Loucy (cell line): ENCODE results near the gene SLC5A1.

Experiments
- H2AFZ ChIP-seq: fragments of 200-600 bp; sonication (generic); 2 replicates; pipeline ENCODE4 v1.6.0; 2016; ENCODE audit warnings: antibody characterized with exemption, mild to moderate bottlenecking, low read length, moderate library complexity
- H3F3A ChIP-seq: fragments of 200-600 bp; 2 replicates; pipeline ENCODE4 v1.6.0; 2016; ENCODE audit warnings: antibody characterized with exemption, low read depth, mild to moderate bottlenecking
- H3K27me3 ChIP-seq: fragments of 200-600 bp; sonication (generic); 2 replicates; pipeline ENCODE4 v1.6.1; 2014; ENCODE audit warnings: low read length, mild to moderate bottlenecking; ENCODE audit not compliant: insufficient read depth, poor library complexity, severe bottlenecking
- H3K36me3 ChIP-seq: fragments of 200-600 bp; sonication (generic); 2 replicates; pipeline ENCODE4 v1.6.1; 2016; ENCODE audit warnings: low read length; ENCODE audit not compliant: insufficient read depth
- H3K4me1 ChIP-seq: fragments of 200-600 bp; sonication (generic); 2 replicates; pipeline ENCODE4 v1.5.1; 2014; ENCODE audit warnings: low read length, mild to moderate bottlenecking; ENCODE audit not compliant: insufficient read depth, poor library complexity, severe bottlenecking
- H3K4me2 ChIP-seq: fragments of 200-600 bp; sonication (generic); 2 replicates; pipeline ENCODE4 v1.6.0; 2014; ENCODE audit warnings: antibody characterized with exemption, low read length, low read depth, mild to moderate bottlenecking; ENCODE audit not compliant: poor library complexity, severe bottlenecking
- H3K4me3 ChIP-seq: fragments of 200-600 bp; sonication (generic); 2 replicates; pipeline ENCODE4 v1.5.1; 2014; ENCODE audit warnings: low read length, mild to moderate bottlenecking, mixed read lengths; ENCODE audit not compliant: poor library complexity, severe bottlenecking
- H3K79me2 ChIP-seq: fragments of 200-600 bp; sonication (generic); 2 replicates; pipeline ENCODE4 v1.6.1; 2014; ENCODE audit warnings: low read length; ENCODE audit not compliant: insufficient read depth
- H3K9ac ChIP-seq: fragments of 200-600 bp; sonication (generic); 2 replicates; pipeline ENCODE4 v1.6.0; 2014; ENCODE audit warnings: mild to moderate bottlenecking, low read depth, low read length, moderate library complexity; ENCODE audit not compliant: poor library complexity, severe bottlenecking
- H3K9me2 ChIP-seq: fragments of 200-600 bp; sonication (generic); replicated peaks from 2 replicates; pipeline ENCODE4 v1.6.1; 2016; ENCODE audit warnings: low read depth, low read length, mixed read lengths
- H3K9me3 ChIP-seq: fragments of 200-600 bp; sonication (generic); 2 replicates; pipeline ENCODE4 v1.6.1; 2014; ENCODE audit warnings: mild to moderate bottlenecking, antibody characterized with exemption, low read length, low read depth; ENCODE audit not compliant: insufficient read depth
- H4K20me1 ChIP-seq: fragments of 200-600 bp; sonication (generic); 2 replicates; pipeline ENCODE4 v1.6.0; 2014; ENCODE audit warnings: antibody characterized with exemption, low read length, mild to moderate bottlenecking; ENCODE audit not compliant: insufficient read depth, poor library complexity, severe bottlenecking
- EZH2phosphoT487 ChIP-seq: fragments of 200-600 bp; IDR thresholded peaks from 2 replicates; pipeline ENCODE4 v1.6.1; 2018; ENCODE audit warnings: antibody characterized with exemption, mild to moderate bottlenecking, moderate library complexity, borderline replicate concordance
- TF ChIP-seq, protein P1 (sequence below): fragments of 200-600 bp; sonication (generic); conservative IDR thresholded peaks from 2 replicates; pipeline ENCODE4 v1.5.1; 2014; ENCODE audit warnings: mild to moderate bottlenecking, antibody characterized with exemption, low read length

Gene SLC5A1

DNA sequence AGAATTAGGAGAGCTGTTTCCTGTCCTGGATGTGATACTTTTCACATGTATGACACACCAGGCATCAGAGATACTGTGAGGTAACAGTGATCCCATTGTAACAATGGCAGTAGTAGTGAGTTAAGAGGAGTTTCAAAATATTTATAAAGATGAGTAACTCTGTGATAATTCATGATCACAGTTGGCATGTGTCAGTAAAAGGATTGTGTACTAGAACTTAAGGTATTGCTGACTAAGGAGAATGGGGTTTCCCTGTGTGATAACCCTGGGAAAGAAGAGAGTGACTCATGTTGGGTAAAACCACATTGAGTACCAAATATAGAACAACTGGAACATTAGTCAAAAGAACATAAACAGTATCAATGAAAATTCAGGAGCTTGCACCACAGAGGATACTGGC, 22.9 kb upstream of the SLC5A1 start:
- Histone ChIP-seq H3K4me2 (no peak overlapping the region), H3F3A (no peaks in the 10 kb centered on the region), H2AFZ (no peak overlapping the region), H3K36me3 (no peaks in the 10 kb centered on the region), H3K9ac (no peak overlapping the region), H3K79me2 (no peaks in the 10 kb centered on the region), H3K4me3 (no peak overlapping the region), H3K27me3 (no peaks in the 10 kb centered on the region), H4K20me1 (no peaks in the 10 kb centered on the region), H3K4me1 (no peaks in the 10 kb centered on the region), H3K9me3 (no peaks in the 10 kb centered on the region), H3K9me2 (no peaks in the 10 kb centered on the region)
- TF ChIP-seq, protein P1, sequence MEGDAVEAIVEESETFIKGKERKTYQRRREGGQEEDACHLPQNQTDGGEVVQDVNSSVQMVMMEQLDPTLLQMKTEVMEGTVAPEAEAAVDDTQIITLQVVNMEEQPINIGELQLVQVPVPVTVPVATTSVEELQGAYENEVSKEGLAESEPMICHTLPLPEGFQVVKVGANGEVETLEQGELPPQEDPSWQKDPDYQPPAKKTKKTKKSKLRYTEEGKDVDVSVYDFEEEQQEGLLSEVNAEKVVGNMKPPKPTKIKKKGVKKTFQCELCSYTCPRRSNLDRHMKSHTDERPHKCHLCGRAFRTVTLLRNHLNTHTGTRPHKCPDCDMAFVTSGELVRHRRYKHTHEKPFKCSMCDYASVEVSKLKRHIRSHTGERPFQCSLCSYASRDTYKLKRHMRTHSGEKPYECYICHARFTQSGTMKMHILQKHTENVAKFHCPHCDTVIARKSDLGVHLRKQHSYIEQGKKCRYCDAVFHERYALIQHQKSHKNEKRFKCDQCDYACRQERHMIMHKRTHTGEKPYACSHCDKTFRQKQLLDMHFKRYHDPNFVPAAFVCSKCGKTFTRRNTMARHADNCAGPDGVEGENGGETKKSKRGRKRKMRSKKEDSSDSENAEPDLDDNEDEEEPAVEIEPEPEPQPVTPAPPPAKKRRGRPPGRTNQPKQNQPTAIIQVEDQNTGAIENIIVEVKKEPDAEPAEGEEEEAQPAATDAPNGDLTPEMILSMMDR, result no peak
- TF ChIP-seq EZH2phosphoT487, result no peak

DNA sequence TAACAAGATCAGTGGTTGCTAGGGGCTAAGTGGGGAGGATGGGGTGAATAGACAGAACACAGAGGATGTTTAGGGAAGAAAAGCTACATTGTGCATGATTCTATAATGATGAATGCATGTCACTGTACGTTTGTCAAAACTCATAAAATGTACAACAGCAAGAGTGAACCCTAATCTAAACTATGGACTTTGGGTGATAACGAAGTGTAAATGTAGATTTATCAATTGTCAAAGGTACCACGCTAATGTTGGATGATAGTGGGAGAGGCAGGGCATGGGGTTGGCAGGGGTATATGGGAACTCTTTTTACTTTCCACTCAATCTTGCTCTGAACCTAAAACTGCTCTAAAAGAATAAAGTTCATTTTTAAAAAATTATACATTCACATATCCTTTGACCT, 21.3 kb upstream of the SLC5A1 start:
- no peaks in the 10 kb centered on the region for H3K79me2 ChIP-seq
- H3K4me1 ChIP-seq, result no peaks in the 10 kb centered on the region
- H3K36me3 ChIP-seq, result no peaks in the 10 kb centered on the region
- no peaks in the 10 kb centered on the region for H3K9me3 ChIP-seq
- H2AFZ ChIP-seq, result no peak overlapping the region
- no peaks in the 10 kb centered on the region for H4K20me1 ChIP-seq
- TF ChIP-seq, protein P1, result no peak
- TF ChIP-seq EZH2phosphoT487, result no peak
- no peaks in the 10 kb centered on the region for H3K9me2 ChIP-seq
- H3K4me2 ChIP-seq, result no peak overlapping the region
- no peak overlapping the region for H3K9ac ChIP-seq
- no peak overlapping the region for H3K4me3 ChIP-seq
- H3K27me3 ChIP-seq, result no peaks in the 10 kb centered on the region
- no peaks in the 10 kb centered on the region for H3F3A ChIP-seq

DNA sequence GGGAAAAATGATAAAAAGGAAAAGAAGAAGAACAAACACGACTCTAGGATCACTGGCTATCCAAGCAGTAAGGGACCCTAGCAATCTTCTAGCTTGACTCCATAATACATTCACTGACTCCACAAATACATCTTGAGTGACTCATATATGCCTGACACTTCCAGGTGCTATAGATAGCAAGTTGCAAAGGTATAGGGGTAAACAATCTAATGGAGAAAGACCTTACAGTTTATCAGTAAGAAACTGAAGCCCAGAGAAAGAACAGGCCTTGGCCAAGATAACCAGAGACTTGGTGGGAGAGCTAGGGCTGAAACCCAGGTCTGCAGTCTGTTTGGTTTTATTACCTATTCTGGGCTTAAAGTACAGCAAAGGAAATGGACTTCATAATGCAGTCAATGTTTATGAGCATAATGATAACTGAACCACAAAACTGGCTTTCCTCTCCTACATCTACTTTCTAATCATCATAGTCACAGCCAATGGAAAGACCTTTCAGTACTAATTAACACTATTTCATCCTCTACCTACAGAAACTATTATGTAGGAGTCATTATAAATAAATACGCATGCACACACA, 19.7 kb upstream of the SLC5A1 start:
- Histone ChIP-seq H2AFZ (no peak overlapping the region), H3K4me3 (no peak overlapping the region), H3K9me2 (no peaks in the 10 kb centered on the region), H3K27me3 (no peaks in the 10 kb centered on the region), H3K9ac (no peak overlapping the region), H3K9me3 (no peaks in the 10 kb centered on the region), H3K4me1 (no peaks in the 10 kb centered on the region), H3F3A (no peaks in the 10 kb centered on the region), H3K36me3 (no peaks in the 10 kb centered on the region), H3K4me2 (no peak overlapping the region), H4K20me1 (no peaks in the 10 kb centered on the region), H3K79me2 (no peaks in the 10 kb centered on the region)
- TF ChIP-seq EZH2phosphoT487, result no peak
- TF ChIP-seq, protein P1, result no peak
